Stomach (tissue), 9 donors: ENCODE measurements around the gene ACKR3. TPM values are rescaled to one million over a fixed set of nuclear protein-coding genes. Genes with fewer than 3 reads are reported as not detected.

Source experiments
- DNase-seq, 2 donors: peaks; one replicate each; pipeline versions ENCODE4 v3.0.0 to v3.0.0-alpha.2; 2013 to 2019
- H3K27ac ChIP-seq, 5 donors: fragments of 200-600 bp in 4 of 5; sonication (generic) in 4 of 5; one replicate each; pipeline ENCODE4 v1.5.1; 2013 to 2019; ENCODE audit warnings: mild to moderate bottlenecking in 1 of 5, moderate library complexity in 1 of 5
- H3K27me3 ChIP-seq, 3 donors: fragments of 200-600 bp; sonication (generic); one replicate each; pipeline ENCODE4 v1.5.1; 2017 to 2019; ENCODE audit warnings: mixed run types in 1 of 3
- H3K36me3 ChIP-seq, 4 donors: fragments of 200-600 bp; sonication (generic); 1 replicate in 3 of 4; 2 replicates in 1 of 4; pipeline ENCODE4 v1.5.1; 2016 to 2019
- H3K4me1 ChIP-seq, 4 donors: fragments of 200-600 bp; sonication (generic); one replicate each; pipeline ENCODE4 v1.5.1; 2016 to 2019
- H3K4me3 ChIP-seq, 4 donors: fragments of 200-600 bp; sonication (generic) in 3 of 4; one replicate each; pipeline ENCODE4 v1.5.1; 2016 to 2019; ENCODE audit warnings: mild to moderate bottlenecking in 1 of 4
- H3K9me3 ChIP-seq, 4 donors: fragments of 200-600 bp; sonication (generic); one replicate each; pipeline ENCODE4 v1.5.1; 2016 to 2019
- EP300 ChIP-seq: sonication (generic); formaldehyde crosslinking; IDR thresholded peaks from one replicate; pipeline ENCODE4 v1.6.1; 2017; ENCODE audit warnings: antibody characterized with exemption
- POLR2A ChIP-seq, 4 donors: fragments of 450-650 bp; IDR thresholded peaks; one replicate each; pipeline ENCODE4 v1.6.1; 2016; ENCODE audit warnings: antibody characterized with exemption in 4 of 4, control low read depth in 2 of 4, mild to moderate bottlenecking in 1 of 4, moderate library complexity in 1 of 4
- POLR2AphosphoS5 ChIP-seq, 3 donors: sonication (generic); formaldehyde crosslinking; IDR thresholded peaks; one replicate each; pipeline ENCODE4 v1.6.1; 2016; ENCODE audit warnings: antibody characterized with exemption in 3 of 3
- WGBS, 5 donors: extraction: QIAGEN DNeasy Blood & Tissue Kit in 3 of 5; methylation state at CpG; one replicate each; pipeline versions ENCODE4 v1.1.5 to v1.1.7; 2013 to 2018; 5-methylcytosine and 5-hydroxymethylcytosine counted together
- intact Hi-C: fragments of 100-400 bp; cut with DNase I; formaldehyde crosslinking; loops from one replicate; pipeline ENCODE4 v1.15.1; 2023; ENCODE audit warnings: low total_unique reads
- polyA plus RNA-seq, 3 donors: library from polyadenylated mRNA; stranded (reverse); fragments of 200-250 nt; gene quantifications; one replicate each; pipeline ENCODE4 v1.2.3, GENCODE V29; 2013
- total RNA-seq, 5 donors: library from RNA; depleted of rRNA; stranded (reverse); fragments of >200 nt; gene quantifications; one replicate each; pipeline versions ENCODE4 v1.1.0 to v1.2.3, GENCODE V29; 2014 to 2016
- TF ChIP-seq, protein P1 (sequence below), 7 experiments: fragments of 450-650 bp in 4 of 7; fragments of 200-600 bp in 3 of 7; sonication (generic) in 3 of 7; IDR thresholded peaks; one replicate each; pipeline ENCODE4 v1.5.1; 2016 to 2019; ENCODE audit warnings: antibody characterized with exemption in 7 of 7, control low read depth in 2 of 7, mild to moderate bottlenecking in 1 of 7
- donor health status: healthy with polysubstance abuse.
- donor health status: Bipolar disorder and iron deficiency.
- donor health status: healthy.

The ACKR3 gene
- total and polyA plus RNA-seq, 8 donors: 5.0 to 35.0 (median 10.4) TPM

DNA sequence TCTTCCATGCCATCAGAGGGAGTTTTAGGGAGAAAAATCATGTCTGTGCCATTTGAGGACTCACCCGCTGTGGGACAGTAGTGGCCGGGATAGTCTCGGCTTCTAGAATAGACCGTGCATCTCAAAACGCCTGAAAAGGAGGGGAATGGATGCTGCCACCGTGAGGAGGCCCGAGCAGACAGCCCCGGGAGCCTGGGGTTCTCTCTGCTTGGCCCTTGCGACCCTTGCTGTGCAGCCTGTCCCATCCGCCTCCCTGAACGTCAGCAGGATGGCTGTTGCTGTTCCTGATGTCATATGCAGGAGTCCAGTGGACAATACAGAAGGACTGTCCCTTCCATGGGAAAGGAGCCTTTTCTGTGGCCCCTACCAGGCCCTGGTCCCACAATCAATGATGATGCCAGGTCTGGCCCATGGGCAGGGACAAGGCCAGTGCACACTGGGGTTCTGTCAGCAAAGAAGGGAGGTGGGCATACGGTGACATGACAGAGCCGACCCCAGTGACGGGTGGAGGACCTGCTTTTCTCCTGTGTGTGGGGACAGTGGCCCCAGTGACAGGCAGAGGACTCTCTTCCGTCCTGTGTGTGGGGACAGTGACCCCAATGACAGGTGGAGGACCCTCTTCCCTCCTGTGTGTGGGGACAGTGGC lies 58.8 kb downstream of the ACKR3 start:
- Histone ChIP-seq H3K4me3 (no peak overlapping the region), H3K27ac (no peak overlapping the region), H3K27me3 (no peaks in the 10 kb centered on the region), H3K36me3 (no peaks in the 10 kb centered on the region), H3K9me3 (no peaks in the 10 kb centered on the region), H3K4me1 (peaks cover 4 to 28% (median 13%) of the 10 kb centered on the region in 4 donors)
- DNase-seq: no peak
- TF ChIP-seq POLR2AphosphoS5 (IDR thresholded peaks at IDR 0.05) (no peak), EP300 (no peak), POLR2A (IDR thresholded peaks at IDR 0.05) (no peak)
- TF ChIP-seq, protein P1, sequence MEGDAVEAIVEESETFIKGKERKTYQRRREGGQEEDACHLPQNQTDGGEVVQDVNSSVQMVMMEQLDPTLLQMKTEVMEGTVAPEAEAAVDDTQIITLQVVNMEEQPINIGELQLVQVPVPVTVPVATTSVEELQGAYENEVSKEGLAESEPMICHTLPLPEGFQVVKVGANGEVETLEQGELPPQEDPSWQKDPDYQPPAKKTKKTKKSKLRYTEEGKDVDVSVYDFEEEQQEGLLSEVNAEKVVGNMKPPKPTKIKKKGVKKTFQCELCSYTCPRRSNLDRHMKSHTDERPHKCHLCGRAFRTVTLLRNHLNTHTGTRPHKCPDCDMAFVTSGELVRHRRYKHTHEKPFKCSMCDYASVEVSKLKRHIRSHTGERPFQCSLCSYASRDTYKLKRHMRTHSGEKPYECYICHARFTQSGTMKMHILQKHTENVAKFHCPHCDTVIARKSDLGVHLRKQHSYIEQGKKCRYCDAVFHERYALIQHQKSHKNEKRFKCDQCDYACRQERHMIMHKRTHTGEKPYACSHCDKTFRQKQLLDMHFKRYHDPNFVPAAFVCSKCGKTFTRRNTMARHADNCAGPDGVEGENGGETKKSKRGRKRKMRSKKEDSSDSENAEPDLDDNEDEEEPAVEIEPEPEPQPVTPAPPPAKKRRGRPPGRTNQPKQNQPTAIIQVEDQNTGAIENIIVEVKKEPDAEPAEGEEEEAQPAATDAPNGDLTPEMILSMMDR (IDR thresholded peaks at IDR 0.05): no peak
- intact Hi-C loops: no loop called here
- WGBS, 5 donors: 86 to 95% (median 93%) methylated on average over 12 to 15 of the region's 15 CpGs

GRCh38 chr2:236628981-236629605 lies 59.5 kb downstream of the ACKR3 start:
- H3K4me1 ChIP-seq: peaks cover 4 to 28% (median 13%) of the 10 kb centered on the region in 4 donors
- no peaks in the 10 kb centered on the region for H3K9me3 ChIP-seq
- intact Hi-C loops: no loop called here
- no peak for DNase-seq
- no peak overlapping the region for H3K27ac ChIP-seq
- TF ChIP-seq POLR2A (IDR thresholded peaks at IDR 0.05) (no peak), POLR2AphosphoS5 (IDR thresholded peaks at IDR 0.05) (no peak), EP300 (no peak)
- TF ChIP-seq, protein P1 (IDR thresholded peaks at IDR 0.05): no peak
- no peaks in the 10 kb centered on the region for H3K27me3 ChIP-seq
- H3K4me3 ChIP-seq: no peak overlapping the region
- 81 to 99% (median 87%) methylated on average over 10 to 11 of the region's 11 CpGs for WGBS, 5 donors
- H3K36me3 ChIP-seq: no peaks in the 10 kb centered on the region

GRCh38 chr2:236629961-236630872 lies 60.6 kb downstream of the ACKR3 start:
- 78 to 90% (median 86%) methylated on average over 13 to 16 of the region's 16 CpGs for WGBS, 5 donors
- peak overlapping the region in 1 of 5 donors; percentile 25 for H3K27ac ChIP-seq
- DNase-seq: peak in 1 of 2 donors; percentile 16

More at GRCh38 chr2:236629961-236630872, 60.6 kb downstream of the ACKR3 start:
- intact Hi-C loops: no loop called here
- Histone ChIP-seq H3K9me3 (no peaks in the 10 kb centered on the region), H3K36me3 (no peaks in the 10 kb centered on the region), H3K4me3 (no peak overlapping the region), H3K4me1 (peaks cover 4 to 28% (median 13%) of the 10 kb centered on the region in 4 donors), H3K27me3 (no peaks in the 10 kb centered on the region)
- no peak for TF ChIP-seq EP300
- no peak for TF ChIP-seq POLR2A (IDR thresholded peaks at IDR 0.05)
- TF ChIP-seq POLR2AphosphoS5 (IDR thresholded peaks at IDR 0.05): no peak
- TF ChIP-seq, protein P1 (IDR thresholded peaks at IDR 0.05): no peak
